Measurements from ENCODE around the gene TMEM229A. TPM values are rescaled to one million over a fixed set of nuclear protein-coding genes. Genes with fewer than 3 reads are reported as not detected.

Gene TMEM229A
- total and polyA plus RNA-seq, 7 donors: 0.03 to 0.71 TPM; not detected in 5

GRCh38 chr7:124072603-124073309 is 39.9 kb upstream of the TMEM229A start:
- WGBS, 2 donors: 29 to 52% methylated on average over 4 of the region's 4 CpGs
- no peaks in the 10 kb centered on the region for H3K36me3 ChIP-seq
- no peaks in the 10 kb centered on the region for H3K4me1 ChIP-seq
- no peak for TF ChIP-seq EP300 (IDR thresholded peaks at IDR 0.05)
- TF ChIP-seq POLR2AphosphoS5 (IDR thresholded peaks at IDR 0.05): no peak
- no peak for TF ChIP-seq CTCF (IDR thresholded peaks at IDR 0.05)
- no peak for TF ChIP-seq POLR2A (IDR thresholded peaks at IDR 0.05)
- H3K27ac ChIP-seq: no peak overlapping the region
- H3K9me3 ChIP-seq: no peaks in the 10 kb centered on the region
- H3K27me3 ChIP-seq: no peaks in the 10 kb centered on the region
- intact Hi-C loops (cut with DNase I): no loop called here
- DNase-seq: no peak
- H3K4me3 ChIP-seq: no peak overlapping the region

GRCh38 chr7:124071843-124072242 is 39.0 kb upstream of the TMEM229A start:
- intact Hi-C loops (cut with DNase I): no loop called here
- Histone ChIP-seq H3K27me3 (no peaks in the 10 kb centered on the region), H3K27ac (no peak overlapping the region), H3K4me1 (no peaks in the 10 kb centered on the region), H3K9me3 (no peaks in the 10 kb centered on the region), H3K36me3 (no peaks in the 10 kb centered on the region), H3K4me3 (no peak overlapping the region)
- 14 to 55% methylated on average over 1 of the region's 1 CpG for WGBS, 2 donors
- no peak for DNase-seq
- no peak for TF ChIP-seq POLR2AphosphoS5 (IDR thresholded peaks at IDR 0.05)
- TF ChIP-seq POLR2A (IDR thresholded peaks at IDR 0.05): no peak
- TF ChIP-seq EP300 (IDR thresholded peaks at IDR 0.05): no peak
- no peak for TF ChIP-seq CTCF (IDR thresholded peaks at IDR 0.05)

GRCh38 chr7:124062171-124062570 is 29.3 kb upstream of the TMEM229A start:
- no peak for DNase-seq
- Histone ChIP-seq H3K27ac (no peak overlapping the region), H3K4me1 (no peaks in the 10 kb centered on the region), H3K36me3 (no peaks in the 10 kb centered on the region), H3K9me3 (no peaks in the 10 kb centered on the region), H3K4me3 (no peak overlapping the region), H3K27me3 (no peaks in the 10 kb centered on the region)
- intact Hi-C loops (cut with DNase I): no loop called here
- 49 to 77% methylated on average over 1 of the region's 1 CpG for WGBS, 2 donors
- TF ChIP-seq POLR2AphosphoS5 (IDR thresholded peaks at IDR 0.05): no peak
- no peak for TF ChIP-seq CTCF (IDR thresholded peaks at IDR 0.05)
- no peak for TF ChIP-seq POLR2A (IDR thresholded peaks at IDR 0.05)
- no peak for TF ChIP-seq EP300 (IDR thresholded peaks at IDR 0.05)

- Histone ChIP-seq H3K27me3 (no peaks in the 10 kb centered on the region), H3K9me3 (no peaks in the 10 kb centered on the region), H3K4me3 (no peak overlapping the region), H3K27ac (no peak overlapping the region), H3K36me3 (no peaks in the 10 kb centered on the region), H3K4me1 (no peaks in the 10 kb centered on the region)
- TF ChIP-seq POLR2A (IDR thresholded peaks at IDR 0.05) (no peak), EP300 (IDR thresholded peaks at IDR 0.05) (no peak), CTCF (IDR thresholded peaks at IDR 0.05) (no peak), POLR2AphosphoS5 (IDR thresholded peaks at IDR 0.05) (no peak)
- no peak for DNase-seq
- intact Hi-C loops (cut with DNase I): no loop called here
- 91 to 93% methylated on average over 2 of the region's 2 CpGs for WGBS, 2 donors
These were observed 27.7 kb upstream of the TMEM229A start for GRCh38 chr7:124060528-124060927.

- WGBS, 2 donors: 66 to 67% methylated on average over 4 of the region's 4 CpGs
- DNase-seq: no peak
- no peak overlapping the region for H3K27ac ChIP-seq
- no peaks in the 10 kb centered on the region for H3K36me3 ChIP-seq
- no peaks in the 10 kb centered on the region for H3K9me3 ChIP-seq
- H3K27me3 ChIP-seq: no peaks in the 10 kb centered on the region
- TF ChIP-seq EP300 (IDR thresholded peaks at IDR 0.05): no peak
- TF ChIP-seq CTCF (IDR thresholded peaks at IDR 0.05): no peak
- TF ChIP-seq POLR2AphosphoS5 (IDR thresholded peaks at IDR 0.05): no peak
- TF ChIP-seq POLR2A (IDR thresholded peaks at IDR 0.05): no peak
- no peak overlapping the region for H3K4me3 ChIP-seq
- intact Hi-C loops (cut with DNase I): no loop called here
- no peaks in the 10 kb centered on the region for H3K4me1 ChIP-seq
These were observed 26.5 kb upstream of the TMEM229A start for GRCh38 chr7:124059375-124059774.
